Fibroblast of pulmonary artery (primary cell): ENCODE measurements around the gene PHYHD1.
A peak's percentile ranks its signal among the peaks of the same experiment; 100 is the strongest.

Experiments used
- DNase-seq: peaks from one replicate; pipeline ENCODE4 v3.0.0-alpha.2; 2010; ENCODE audit warnings: low read depth
- H3K4me3 ChIP-seq: replicated peaks from 2 replicates; pipeline ENCODE4 v1.5.1; 2011; ENCODE audit warnings: low read depth, mild to moderate bottlenecking, control low read depth, low read length, moderate library complexity
- TF ChIP-seq, protein P1 (sequence below): IDR thresholded peaks from 2 replicates; pipeline ENCODE4 v1.5.1; 2011; ENCODE audit warnings: mild to moderate bottlenecking, control low read depth, low read length, inconsistent platforms; ENCODE audit errors: missing control alignments

Gene PHYHD1

DNA sequence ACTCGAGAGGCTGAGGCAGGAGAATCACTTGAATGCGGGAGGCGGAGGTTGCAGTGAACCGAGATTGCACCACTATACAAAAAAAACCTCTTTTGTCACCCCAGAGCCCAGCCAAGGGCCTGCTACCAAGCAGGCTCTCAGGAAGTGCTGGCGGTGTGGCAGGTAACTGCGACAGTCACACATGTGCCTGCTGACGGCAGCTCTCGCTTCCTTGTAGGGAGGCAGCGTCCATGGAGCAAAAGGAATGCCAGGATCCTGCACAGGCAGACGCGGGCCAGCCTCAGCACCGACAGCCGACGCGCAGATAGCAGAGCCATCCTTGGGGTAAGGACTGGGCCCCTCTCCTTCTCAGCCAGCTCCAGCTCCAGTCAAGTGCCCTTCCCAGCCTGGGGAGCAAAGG is 35.0 kb upstream of the PHYHD1 start:
- DNase-seq = no peak
- TF ChIP-seq, protein P1, sequence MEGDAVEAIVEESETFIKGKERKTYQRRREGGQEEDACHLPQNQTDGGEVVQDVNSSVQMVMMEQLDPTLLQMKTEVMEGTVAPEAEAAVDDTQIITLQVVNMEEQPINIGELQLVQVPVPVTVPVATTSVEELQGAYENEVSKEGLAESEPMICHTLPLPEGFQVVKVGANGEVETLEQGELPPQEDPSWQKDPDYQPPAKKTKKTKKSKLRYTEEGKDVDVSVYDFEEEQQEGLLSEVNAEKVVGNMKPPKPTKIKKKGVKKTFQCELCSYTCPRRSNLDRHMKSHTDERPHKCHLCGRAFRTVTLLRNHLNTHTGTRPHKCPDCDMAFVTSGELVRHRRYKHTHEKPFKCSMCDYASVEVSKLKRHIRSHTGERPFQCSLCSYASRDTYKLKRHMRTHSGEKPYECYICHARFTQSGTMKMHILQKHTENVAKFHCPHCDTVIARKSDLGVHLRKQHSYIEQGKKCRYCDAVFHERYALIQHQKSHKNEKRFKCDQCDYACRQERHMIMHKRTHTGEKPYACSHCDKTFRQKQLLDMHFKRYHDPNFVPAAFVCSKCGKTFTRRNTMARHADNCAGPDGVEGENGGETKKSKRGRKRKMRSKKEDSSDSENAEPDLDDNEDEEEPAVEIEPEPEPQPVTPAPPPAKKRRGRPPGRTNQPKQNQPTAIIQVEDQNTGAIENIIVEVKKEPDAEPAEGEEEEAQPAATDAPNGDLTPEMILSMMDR = no peak
- H3K4me3 ChIP-seq = no peak overlapping the region

DNA sequence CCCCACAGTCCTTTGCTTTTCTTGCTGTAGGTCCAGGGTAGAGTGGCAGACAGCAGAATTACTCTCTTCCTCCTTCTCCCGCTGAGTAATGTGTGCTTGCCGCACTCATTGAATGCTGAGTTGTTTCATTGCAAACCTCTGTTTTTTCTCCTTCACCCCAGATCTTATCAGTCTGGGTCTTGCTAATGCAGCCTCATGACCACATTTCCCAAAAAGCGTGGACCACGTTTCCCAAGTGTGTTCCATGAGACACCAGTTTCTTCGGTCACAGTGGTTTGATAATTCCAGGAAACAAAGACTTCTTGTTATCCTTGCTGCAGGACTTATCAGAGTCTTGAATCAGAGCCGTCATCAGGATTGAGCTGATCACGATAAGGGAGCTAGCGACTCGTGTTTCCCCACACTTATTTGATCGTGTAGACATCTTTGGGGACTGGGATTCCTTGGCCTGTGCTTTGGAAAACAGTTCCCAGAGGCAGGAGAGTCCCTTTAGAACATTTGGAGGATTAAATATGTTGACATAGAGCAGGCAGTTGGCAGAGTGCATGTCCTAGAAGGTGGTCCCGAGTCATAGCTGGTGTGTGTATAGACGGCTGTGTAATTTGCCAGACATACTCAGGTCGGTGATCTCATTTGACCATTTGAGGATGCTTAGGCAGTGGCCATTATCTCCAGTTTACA is 34.4 kb upstream of the PHYHD1 start:
- TF ChIP-seq, protein P1 = no peak
- no peak overlapping the region for H3K4me3 ChIP-seq
- peak; percentile 65 for DNase-seq

DNA sequence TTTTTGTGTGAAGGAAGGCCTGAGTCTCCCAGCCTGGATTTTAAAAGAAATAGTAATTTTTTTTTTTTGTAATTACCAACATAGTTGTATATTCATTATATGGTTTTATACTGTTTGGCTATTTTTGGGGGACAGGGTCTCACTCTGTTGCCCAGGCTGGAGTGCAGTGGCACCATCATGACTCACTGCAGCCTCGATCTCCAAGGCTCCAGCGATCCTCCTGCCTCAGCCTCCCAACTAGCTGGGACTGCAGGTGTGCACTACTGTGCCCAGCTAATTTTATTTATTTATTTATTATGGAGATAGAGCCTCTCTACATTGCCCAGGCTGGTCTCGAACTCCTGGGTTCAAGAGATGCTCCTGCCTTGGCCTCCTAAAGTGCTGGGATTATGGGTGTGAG is 33.7 kb upstream of the PHYHD1 start:
- TF ChIP-seq, protein P1 = no peak
- DNase-seq = no peak
- no peak overlapping the region for H3K4me3 ChIP-seq

DNA sequence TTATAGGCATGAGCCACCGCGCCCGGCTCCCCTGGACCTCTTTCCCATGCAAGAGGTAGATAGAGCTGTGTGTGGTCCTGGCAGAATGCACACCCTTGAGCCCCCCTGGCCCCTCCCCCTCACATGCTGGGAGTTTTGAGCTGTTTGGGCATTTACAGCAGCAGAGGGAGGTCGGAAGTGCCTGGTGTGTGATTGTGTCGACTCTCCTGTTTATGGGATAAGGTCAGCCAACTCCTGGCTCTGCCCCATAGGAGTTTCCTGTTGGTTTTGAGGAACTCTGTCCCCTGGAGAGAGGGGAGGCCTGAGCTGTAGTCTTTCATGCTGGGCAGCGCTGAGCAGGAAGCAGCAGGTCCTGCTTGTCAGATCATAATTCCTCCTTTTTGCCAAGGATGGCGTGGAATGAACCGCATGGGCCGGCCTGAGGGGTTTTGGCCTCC is 32.9 kb upstream of the PHYHD1 start:
- no peak overlapping the region for H3K4me3 ChIP-seq
- TF ChIP-seq, protein P1 = no peak
- peak; percentile 68 for DNase-seq

DNA sequence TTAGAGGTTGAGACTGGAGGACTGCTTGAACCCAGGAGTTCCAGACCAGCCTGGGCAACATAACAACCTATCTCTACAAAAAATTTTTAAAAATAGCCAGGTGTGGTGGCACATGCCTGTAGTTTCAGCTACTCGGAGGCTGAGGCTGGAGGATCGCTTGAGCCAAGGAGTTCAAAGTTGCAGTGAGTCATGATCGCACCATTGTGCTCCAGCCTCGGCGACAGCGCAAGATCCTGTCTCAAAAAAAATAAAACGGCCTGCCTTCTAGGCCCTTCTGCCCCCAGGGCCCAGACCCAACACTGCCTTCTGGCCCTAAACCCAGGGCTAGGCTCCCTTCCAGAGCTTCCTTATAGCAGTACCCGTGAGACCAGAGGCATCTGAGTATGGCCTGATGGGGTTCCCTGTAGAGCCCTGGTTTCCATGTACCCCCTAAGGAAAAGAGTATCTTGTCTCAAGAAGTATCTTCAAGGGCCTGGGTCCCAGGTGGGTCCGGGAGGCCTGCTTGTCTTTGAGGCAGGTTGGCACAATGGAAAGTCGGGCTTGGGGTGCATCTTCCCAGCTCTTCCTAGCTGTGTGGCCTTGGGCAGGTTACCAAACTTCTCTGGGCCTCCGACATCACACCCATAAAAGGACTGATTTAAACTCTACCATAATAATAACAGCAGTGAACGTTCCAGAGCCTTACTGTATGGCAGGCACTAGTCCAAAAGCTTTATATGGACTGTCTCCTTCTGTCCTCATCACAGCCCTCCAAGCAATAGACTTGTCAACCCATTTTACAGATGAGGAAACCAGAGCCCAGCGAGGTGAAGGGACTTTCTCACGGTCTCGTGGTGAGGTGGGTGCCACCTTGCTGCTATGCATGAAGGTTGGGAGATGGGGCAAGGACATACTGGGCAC is 29.2 kb upstream of the PHYHD1 start:
- TF ChIP-seq, protein P1 = no peak
- no peak for DNase-seq
- no peak overlapping the region for H3K4me3 ChIP-seq

DNA sequence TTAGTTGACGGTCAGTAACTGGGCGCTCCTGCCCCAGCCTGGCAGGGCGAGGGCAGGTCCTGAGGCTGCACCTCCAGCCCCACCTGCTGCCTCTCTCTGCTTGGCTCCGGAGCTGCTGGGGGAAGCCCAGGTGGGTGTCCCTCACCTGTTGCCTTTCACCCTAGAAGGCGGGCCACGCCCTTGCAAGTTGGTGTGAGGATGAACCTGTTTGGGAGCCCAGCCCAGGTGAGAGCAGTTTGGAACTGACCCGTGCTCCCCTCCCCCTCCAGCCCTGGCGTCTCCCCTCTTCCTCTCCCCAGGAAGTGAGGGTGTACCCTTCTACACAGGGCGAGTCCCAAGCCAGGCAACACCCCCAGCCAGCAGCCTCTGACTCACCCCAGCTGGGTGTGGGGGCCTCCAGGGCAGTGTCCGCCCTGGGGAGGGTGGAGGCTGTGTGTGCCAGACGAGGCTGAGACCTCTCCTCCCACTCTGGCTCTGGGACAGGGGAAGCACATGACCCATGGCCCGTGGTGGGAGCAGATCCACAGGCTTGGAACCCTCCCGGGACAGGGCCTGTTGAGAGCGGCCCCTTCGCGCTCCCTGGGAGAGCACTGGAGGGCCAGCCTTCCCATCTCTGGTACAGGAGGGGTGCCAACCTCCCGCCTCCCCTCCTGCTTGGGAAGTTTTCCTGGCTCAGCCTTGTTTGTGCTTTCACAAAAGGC is 28.4 kb upstream of the PHYHD1 start:
- TF ChIP-seq, protein P1 = no peak
- peak overlapping the region; percentile 7 for H3K4me3 ChIP-seq
- DNase-seq = peak; percentile 94
